Endothelial cell of umbilical vein (primary cell): ENCODE data around the gene FOXN1. TPM values are rescaled to one million over a fixed set of nuclear protein-coding genes. Genes with fewer than 3 reads are reported as not detected.

Experiments used
- BruUV-seq: library from RNA; stranded (reverse); fragments of 400-500 nt; replicated peaks from 2 replicates; lab custom pipeline; 2021; lab: Mats Ljungman, UMichigan
- CTCF ChIA-PET: fragments of 300-600, 350-600 bp; sonication (Branson Sonifier 250); formaldehyde crosslinking; loops from one replicate; lab custom pipeline; 2021; ENCODE audit warnings: antibody characterized with exemption, inconsistent platforms; lab: Charles Lee
- POLR2A ChIA-PET: fragments of 300-600, 350-600 bp; sonication (Branson Sonifier 250); formaldehyde crosslinking; loops from one replicate; lab custom pipeline; 2021; ENCODE audit warnings: antibody characterized with exemption, inconsistent platforms; lab: Charles Lee
- DNase-seq: peaks from one replicate; pipeline ENCODE4 v3.0.0-alpha.2; 2011; ENCODE audit warnings: low read depth, low spot score
- FAIRE-seq: peaks from 2 replicates; lab custom pipeline; 2011; peaks lifted over from hg19 to GRCh38; lab: Jason Lieb, UNC
- H2AFZ ChIP-seq: 2 replicates; pipeline ENCODE4 v1.6.0; 2012; ENCODE audit warnings: low read depth, low read length, control low read depth, inconsistent platforms
- H3K27ac ChIP-seq: 2 replicates; pipeline ENCODE4 v1.5.1; 2011; ENCODE audit warnings: low read depth, mild to moderate bottlenecking, control low read depth, low read length, moderate library complexity; ENCODE audit not compliant: insufficient read depth
- H3K27me3 ChIP-seq, 2 experiments: 2 replicates each; pipeline versions ENCODE4 v1.6.0 to v1.6.1; 2011; ENCODE audit warnings: low read length in 2 of 2, mixed read lengths in 1 of 2; ENCODE audit not compliant: control insufficient read depth in 2 of 2, insufficient read depth in 2 of 2
- H3K36me3 ChIP-seq, 2 experiments: 2 replicates in 1 of 2; 3 replicates in 1 of 2; pipeline ENCODE4 v1.5.1; 2011; ENCODE audit warnings: low read length in 2 of 2, mild to moderate bottlenecking in 1 of 2, moderate library complexity in 1 of 2; ENCODE audit not compliant: control insufficient read depth in 2 of 2, insufficient read depth in 2 of 2; ENCODE audit errors: extremely low read depth in 1 of 2
- H3K4me1 ChIP-seq: 3 replicates; pipeline ENCODE4 v1.5.1; 2011; ENCODE audit warnings: mild to moderate bottlenecking, low read length; ENCODE audit not compliant: control insufficient read depth, insufficient read depth; ENCODE audit errors: extremely low read depth
- H3K4me2 ChIP-seq: 2 replicates; pipeline ENCODE4 v1.6.1; 2011; ENCODE audit warnings: low read length, control low read depth, mixed read lengths; ENCODE audit not compliant: insufficient read depth
- H3K4me3 ChIP-seq, 3 experiments: fragments of 200-600 bp in 1 of 3; sonication (generic), shearing (Covaris generic) in 1 of 3; replicated peaks in 1 of 3; 2 replicates each; pipeline ENCODE4 v1.5.1; 2011 to 2016; ENCODE audit warnings: control low read depth in 3 of 3, low read length in 3 of 3, mild to moderate bottlenecking in 2 of 3, inconsistent platforms in 1 of 3, low read depth in 1 of 3, moderate library complexity in 1 of 3; ENCODE audit not compliant: insufficient read depth in 1 of 3
- H3K79me2 ChIP-seq: 2 replicates; pipeline ENCODE4 v1.6.0; 2012; ENCODE audit warnings: low read length, inconsistent platforms; ENCODE audit not compliant: control insufficient read depth, insufficient read depth
- H3K9ac ChIP-seq: replicated peaks from 2 replicates; pipeline ENCODE3; 2011; ENCODE audit warnings: low read length, control low read depth; ENCODE audit not compliant: insufficient read depth; ENCODE audit errors: extremely low read depth
- H3K9me1 ChIP-seq: replicated peaks from 3 replicates; pipeline ENCODE4 v1.6.0; 2011; ENCODE audit warnings: mild to moderate bottlenecking, low read length; ENCODE audit not compliant: control insufficient read depth, insufficient read depth; ENCODE audit errors: extremely low read depth
- H3K9me3 ChIP-seq: replicated peaks from 2 replicates; pipeline ENCODE4 v1.5.1; 2012; ENCODE audit warnings: low read length, inconsistent platforms; ENCODE audit not compliant: control insufficient read depth, insufficient read depth
- H4K20me1 ChIP-seq: replicated peaks from 2 replicates; pipeline ENCODE3; 2011; ENCODE audit warnings: mild to moderate bottlenecking, low read length; ENCODE audit not compliant: control insufficient read depth, insufficient read depth; ENCODE audit errors: extremely low read depth
- CTCF ChIP-seq, 2 donors: IDR thresholded peaks; 1 replicate in 1 of 2; 2 replicates in 1 of 2; pipeline ENCODE4 v1.5.1; 2011; ENCODE audit warnings: low read length in 2 of 2, mild to moderate bottlenecking in 2 of 2, moderate library complexity in 2 of 2, control low read depth in 1 of 2, inconsistent platforms in 1 of 2, low read depth in 1 of 2; ENCODE audit not compliant: insufficient read depth in 1 of 2; ENCODE audit errors: extremely low read depth in 1 of 2
- EZH2 ChIP-seq: IDR thresholded peaks from 2 replicates; pipeline ENCODE4 v1.6.1; 2012; ENCODE audit warnings: borderline replicate concordance, low read depth, mild to moderate bottlenecking, moderate library complexity, low read length, inconsistent platforms; ENCODE audit not compliant: severe bottlenecking
- FOS ChIP-seq: IDR thresholded peaks from 2 replicates; pipeline ENCODE4 v1.6.1; 2011; ENCODE audit warnings: mild to moderate bottlenecking, low read length, moderate library complexity, borderline replicate concordance; ENCODE audit not compliant: insufficient read depth
- GATA2 ChIP-seq: IDR thresholded peaks from 2 replicates; pipeline ENCODE4 v1.7.0; 2011; ENCODE audit warnings: low read depth, mild to moderate bottlenecking, moderate library complexity, mixed read lengths, low read length; ENCODE audit not compliant: insufficient read length, insufficient read depth
- JUN ChIP-seq: IDR thresholded peaks from 2 replicates; pipeline ENCODE4 v1.6.1; 2011; ENCODE audit warnings: borderline replicate concordance, low read depth; ENCODE audit not compliant: insufficient read length, insufficient read depth
- MYC ChIP-seq: IDR thresholded peaks from one replicate; pipeline ENCODE4 v1.6.1; 2011; ENCODE audit warnings: mild to moderate bottlenecking, low read depth, low read length
- POLR2A ChIP-seq: IDR thresholded peaks from 2 replicates; pipeline ENCODE4 v1.6.1; 2012; ENCODE audit warnings: low read depth, mild to moderate bottlenecking, control low read depth, low read length
- POLR2AphosphoS5 ChIP-seq: IDR thresholded peaks from 2 replicates; pipeline ENCODE4 v1.6.1; 2012; ENCODE audit warnings: low read depth, mild to moderate bottlenecking, control low read depth, low read length, moderate library complexity; ENCODE audit not compliant: insufficient read depth
- dilution Hi-C: fragments of 300-500 bp; cut with MboI; formaldehyde crosslinking; loops from one replicate; pipeline ENCODE4 v1.15.0; 2019; ENCODE audit warnings: low sequenced_read_pairs; ENCODE audit not compliant: extremely low pct_ligation_motif_present
- intact Hi-C: fragments of 100-400 bp; cut with micrococcal nuclease; formaldehyde crosslinking; loops from one replicate; pipeline ENCODE4 v1.10.0; 2022
- polyA plus RNA-seq, 4 experiments: library from polyadenylated mRNA; depleted of rRNA in 3 of 4; stranded (reverse) in 3 of 4; unstranded in 1 of 4; fragments of >200 nt; gene quantifications; 2 replicates each; pipeline versions ENCODE4 v1.2.1 to v1.2.3, GENCODE V29; 2011 to 2012; ENCODE audit warnings: missing spikeins in 1 of 4
- total RNA-seq: library from RNA; stranded (reverse); gene quantifications from 2 replicates; pipeline ENCODE4 v1.2.3, GENCODE V29; 2021
- TF ChIP-seq, protein P1 (sequence below): IDR thresholded peaks from 2 replicates; pipeline ENCODE4 v1.6.1; 2011; ENCODE audit not compliant: insufficient read depth, insufficient read length

The FOXN1 gene
- total and polyA plus RNA-seq, 2 donors (not counting 3 experiments of a cell fraction or from before 2014, with no cell fraction given) = not detected

GRCh38 chr17:28482551-28483199, 23.5 kb upstream of the FOXN1 start:
- POLR2A ChIA-PET = no interaction called here
- H3K27ac ChIP-seq = no peak overlapping the region
- intact Hi-C loops (no loop called here), dilution Hi-C loops (no loop called here)
- TF ChIP-seq FOS (no peak), EZH2 (no peak), POLR2AphosphoS5 (no peak), GATA2 (no peak), POLR2A (no peak), CTCF (IDR thresholded peaks at IDR 0.05; ENCODE audit: extremely low read depth in 1 of 2, insufficient read depth in 1 of 2, low read depth in 1 of 2, low read length in 2 of 2) (no peak), MYC (no peak), JUN (no peak)
- TF ChIP-seq, protein P1, sequence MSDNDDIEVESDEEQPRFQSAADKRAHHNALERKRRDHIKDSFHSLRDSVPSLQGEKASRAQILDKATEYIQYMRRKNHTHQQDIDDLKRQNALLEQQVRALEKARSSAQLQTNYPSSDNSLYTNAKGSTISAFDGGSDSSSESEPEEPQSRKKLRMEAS = no peak
- no peak overlapping the region for H3K4me2 ChIP-seq
- H3K36me3 ChIP-seq = no peaks in the 10 kb centered on the region
- H2AFZ ChIP-seq = no peak overlapping the region
- CTCF ChIA-PET = no interaction called here
- H3K27me3 ChIP-seq = peaks cover 0 to 20% of the 10 kb centered on the region in 2 experiments
- no peaks in the 10 kb centered on the region for H3K79me2 ChIP-seq
- no TSS peak for BruUV-seq
- H3K9me1 ChIP-seq = no peaks in the 10 kb centered on the region
- DNase-seq (no peak), FAIRE-seq (no peak)
- no peaks in the 10 kb centered on the region for H3K4me1 ChIP-seq
- H4K20me1 ChIP-seq = no peaks in the 10 kb centered on the region
- H3K9ac ChIP-seq = no peak overlapping the region
- H3K9me3 ChIP-seq = no peaks in the 10 kb centered on the region
- no peak overlapping the region for H3K4me3 ChIP-seq
